ENCODE results near the gene SCO2.

The SCO2 gene

GRCh38 chr22:50532824-50533796, 7.7 kb upstream of the SCO2 start:
- TF ChIP-seq CTCF (IDR thresholded peaks at IDR 0.05; ENCODE audit: control extremely low read depth, extremely low read depth, low read depth, missing control alignments) = no peak
- ChIA-PET POLR2A (interaction anchor here (1.5 kb wide), 1 partner anchor 8 kb away, joined by 4 read pairs; no protein-coding TSS in a partner anchor), CTCF (interaction anchor here (0.6 to 3.5 kb wide), 4 partner anchors 7 to 88 kb away, joined by 3 to 33 read pairs (median 6); partner anchors contain the start of genes KLHDC7B and SCO2)
- no peak for DNase-seq (ENCODE audit: extremely low spot score)

- no peak for TF ChIP-seq CTCF (IDR thresholded peaks at IDR 0.05; ENCODE audit: control extremely low read depth, extremely low read depth, low read depth, missing control alignments)
- DNase-seq (ENCODE audit: extremely low spot score) = no peak
- CTCF ChIA-PET = interaction anchor here (0.6 to 1.0 kb wide), 2 partner anchors 8 to 14 kb away, joined by 3 to 4 read pairs; partner anchors contain the start of gene KLHDC7B
- POLR2A ChIA-PET = interaction anchor here (1.2 to 1.5 kb wide), 2 partner anchors 9 to 24 kb away, joined by 3 to 4 read pairs; partner anchors contain the start of genes LMF2 and NCAPH2
Observed at GRCh38 chr22:50531962-50532674, 6.7 kb upstream of the SCO2 start.

GRCh38 chr22:50531546-50531961, 6.2 kb upstream of the SCO2 start:
- TF ChIP-seq CTCF (IDR thresholded peaks at IDR 0.05; ENCODE audit: control extremely low read depth, extremely low read depth, low read depth, missing control alignments) = no peak
- DNase-seq (ENCODE audit: extremely low spot score) = peak; percentile 73
- ChIA-PET POLR2A (interaction anchor here (1.2 to 1.5 kb wide), 2 partner anchors 9 to 24 kb away, joined by 3 to 4 read pairs; partner anchors contain the start of genes LMF2 and NCAPH2), CTCF (interaction anchor here (1.0 kb wide), 1 partner anchor 9 kb away, joined by 3 read pairs; no protein-coding TSS in a partner anchor)

GRCh38 chr22:50530877-50531545, 5.6 kb upstream of the SCO2 start:
- ChIA-PET CTCF (no interaction called here), POLR2A (interaction anchor here (0.5 to 1.5 kb wide), 3 partner anchors 10 to 31 kb away, joined by 3 to 4 read pairs (median 3); partner anchors contain the start of genes LMF2 and NCAPH2)
- no peak for TF ChIP-seq CTCF (IDR thresholded peaks at IDR 0.05; ENCODE audit: control extremely low read depth, extremely low read depth, low read depth, missing control alignments)
- DNase-seq (ENCODE audit: extremely low spot score) = peak; percentile 77

- ChIA-PET POLR2A (interaction anchor here (0.5 kb wide), 1 partner anchor 30 kb away, joined by 3 read pairs; no protein-coding TSS in a partner anchor), CTCF (no interaction called here)
- no peak for TF ChIP-seq CTCF (IDR thresholded peaks at IDR 0.05; ENCODE audit: control extremely low read depth, extremely low read depth, low read depth, missing control alignments)
- DNase-seq (ENCODE audit: extremely low spot score) = no peak
Observed at GRCh38 chr22:50530580-50530876, 5.1 kb upstream of the SCO2 start.

Measured in GM10248 (cell line).